SK-N-SH (cell line): ENCODE results near the gene GCH1.

Experiments used
- CTCF ChIP-seq: fragments of 200-600 bp; sonication (generic); IDR thresholded peaks from 2 replicates; pipeline ENCODE4 v1.6.1; 2017; ENCODE audit warnings: antibody characterized with exemption, mild to moderate bottlenecking, moderate library complexity
- MXI1 ChIP-seq: IDR thresholded peaks from 2 replicates; pipeline ENCODE4 v1.6.1; 2012; ENCODE audit warnings: mild to moderate bottlenecking, low read depth, low read length, improper control_type of control experiment
- RAD21 ChIP-seq: IDR thresholded peaks from 2 replicates; pipeline ENCODE4 v1.6.1; 2012; ENCODE audit warnings: mild to moderate bottlenecking, low read length
- RXRA ChIP-seq: IDR thresholded peaks from 2 replicates; pipeline ENCODE4 v1.4.0; 2012; ENCODE audit warnings: low read depth, mild to moderate bottlenecking, borderline replicate concordance
- YY1 ChIP-seq: IDR thresholded peaks from 2 replicates; pipeline ENCODE4 v1.4.0; 2012; ENCODE audit warnings: low read depth, mild to moderate bottlenecking
- TF ChIP-seq, protein P1 (sequence below): IDR thresholded peaks from 2 replicates; pipeline ENCODE4 v1.6.1; 2012; ENCODE audit warnings: mild to moderate bottlenecking, low read depth, low read length, moderate library complexity

DNA sequence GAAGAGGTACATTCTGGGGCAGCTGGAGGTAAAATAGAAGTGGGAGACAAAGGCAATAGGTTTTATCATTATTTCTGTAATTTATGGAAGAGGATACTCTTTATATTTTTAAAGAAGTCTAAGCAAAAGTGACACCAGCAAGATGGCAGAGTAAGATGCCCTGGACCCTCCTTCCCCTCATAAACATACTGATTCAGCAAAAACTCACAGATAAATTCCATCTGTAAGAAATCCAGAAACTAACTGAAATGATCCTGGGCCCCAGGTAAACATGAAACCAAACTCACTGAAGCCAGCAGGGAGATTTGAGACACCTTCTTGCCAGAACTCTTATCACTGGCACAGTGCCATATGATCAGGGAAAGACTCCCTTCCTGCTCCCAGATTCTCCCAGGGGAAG is 79.9 kb downstream of the GCH1 start:
- TF ChIP-seq CTCF (no peak), RXRA (no peak), RAD21 (no peak), YY1 (no peak), MXI1 (no peak)
- TF ChIP-seq, protein P1, sequence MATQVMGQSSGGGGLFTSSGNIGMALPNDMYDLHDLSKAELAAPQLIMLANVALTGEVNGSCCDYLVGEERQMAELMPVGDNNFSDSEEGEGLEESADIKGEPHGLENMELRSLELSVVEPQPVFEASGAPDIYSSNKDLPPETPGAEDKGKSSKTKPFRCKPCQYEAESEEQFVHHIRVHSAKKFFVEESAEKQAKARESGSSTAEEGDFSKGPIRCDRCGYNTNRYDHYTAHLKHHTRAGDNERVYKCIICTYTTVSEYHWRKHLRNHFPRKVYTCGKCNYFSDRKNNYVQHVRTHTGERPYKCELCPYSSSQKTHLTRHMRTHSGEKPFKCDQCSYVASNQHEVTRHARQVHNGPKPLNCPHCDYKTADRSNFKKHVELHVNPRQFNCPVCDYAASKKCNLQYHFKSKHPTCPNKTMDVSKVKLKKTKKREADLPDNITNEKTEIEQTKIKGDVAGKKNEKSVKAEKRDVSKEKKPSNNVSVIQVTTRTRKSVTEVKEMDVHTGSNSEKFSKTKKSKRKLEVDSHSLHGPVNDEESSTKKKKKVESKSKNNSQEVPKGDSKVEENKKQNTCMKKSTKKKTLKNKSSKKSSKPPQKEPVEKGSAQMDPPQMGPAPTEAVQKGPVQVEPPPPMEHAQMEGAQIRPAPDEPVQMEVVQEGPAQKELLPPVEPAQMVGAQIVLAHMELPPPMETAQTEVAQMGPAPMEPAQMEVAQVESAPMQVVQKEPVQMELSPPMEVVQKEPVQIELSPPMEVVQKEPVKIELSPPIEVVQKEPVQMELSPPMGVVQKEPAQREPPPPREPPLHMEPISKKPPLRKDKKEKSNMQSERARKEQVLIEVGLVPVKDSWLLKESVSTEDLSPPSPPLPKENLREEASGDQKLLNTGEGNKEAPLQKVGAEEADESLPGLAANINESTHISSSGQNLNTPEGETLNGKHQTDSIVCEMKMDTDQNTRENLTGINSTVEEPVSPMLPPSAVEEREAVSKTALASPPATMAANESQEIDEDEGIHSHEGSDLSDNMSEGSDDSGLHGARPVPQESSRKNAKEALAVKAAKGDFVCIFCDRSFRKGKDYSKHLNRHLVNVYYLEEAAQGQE = no peak
